Measurements from ENCODE around the gene BCAS3.

Gene BCAS3

DNA sequence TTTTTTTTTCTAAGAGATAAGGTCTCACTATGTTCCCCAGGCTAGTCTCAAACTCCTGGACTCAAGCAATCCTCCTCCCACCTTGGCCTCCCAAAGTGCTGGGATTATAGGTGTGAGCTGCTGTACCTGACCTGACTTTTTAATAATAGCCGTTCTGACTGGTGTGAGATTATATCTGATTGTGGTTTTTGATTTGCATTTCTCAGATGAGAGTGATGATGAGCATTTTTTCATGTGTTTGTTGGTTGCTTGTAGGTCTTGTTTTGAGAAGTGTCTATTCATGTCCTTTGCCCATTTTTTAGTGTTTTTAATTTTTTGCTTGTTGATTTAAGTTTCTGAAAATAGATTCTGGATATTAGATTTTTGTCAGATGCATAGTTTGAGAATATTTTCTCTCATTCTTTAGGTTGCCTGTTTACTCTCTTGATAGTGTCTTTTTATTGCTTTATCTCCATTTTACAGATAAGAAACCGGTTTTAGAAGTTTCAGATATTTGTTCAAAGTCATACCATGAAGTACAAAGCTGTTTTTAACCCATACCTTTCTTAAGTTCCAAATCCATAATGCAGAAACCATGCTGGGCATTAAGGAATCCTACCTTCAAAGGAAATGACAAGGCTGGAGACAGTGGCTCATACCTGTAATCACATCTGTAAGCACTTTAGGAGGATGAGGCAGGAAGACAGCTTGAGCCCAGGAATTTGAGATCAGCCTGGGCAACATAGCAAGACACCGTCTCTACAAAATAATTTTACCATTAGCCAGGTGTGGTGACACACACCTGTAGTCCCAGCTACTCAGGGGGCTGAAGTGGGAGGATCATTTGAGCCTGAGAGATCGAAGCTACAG is 553.5 kb downstream of the BCAS3 start:
- TF ChIP-seq BACH2 (CRISPR knock-in tag; IDR thresholded peaks at IDR 0.05; ENCODE audit: borderline replicate concordance) (no peak), ZNF8 (CRISPR knock-in tag; IDR thresholded peaks at IDR 0.05) (no peak), TCF4 (CRISPR knock-in tag; IDR thresholded peaks at IDR 0.05; ENCODE audit: borderline replicate concordance) (no peak), ZNF565 (CRISPR knock-in tag; conservative IDR thresholded peaks at IDR 0.05; ENCODE audit: low read depth) (no peak), CSDC2 (CRISPR knock-in tag; IDR thresholded peaks at IDR 0.05) (no peak), ZFP30 (CRISPR knock-in tag; IDR thresholded peaks at IDR 0.05) (no peak), ZNF70 (CRISPR knock-in tag; IDR thresholded peaks at IDR 0.05) (no peak), ISL1 (CRISPR knock-in tag; IDR thresholded peaks at IDR 0.05) (no peak), OSR1 (CRISPR knock-in tag; IDR thresholded peaks at IDR 0.05) (no peak), GLIS3 (CRISPR knock-in tag; IDR thresholded peaks at IDR 0.05) (no peak), POU6F1 (CRISPR knock-in tag; IDR thresholded peaks at IDR 0.05; ENCODE audit: borderline replicate concordance, low read depth) (no peak), TOX (CRISPR knock-in tag; IDR thresholded peaks at IDR 0.05; ENCODE audit: borderline replicate concordance) (no peak)
- no peak for ATAC-seq

DNA sequence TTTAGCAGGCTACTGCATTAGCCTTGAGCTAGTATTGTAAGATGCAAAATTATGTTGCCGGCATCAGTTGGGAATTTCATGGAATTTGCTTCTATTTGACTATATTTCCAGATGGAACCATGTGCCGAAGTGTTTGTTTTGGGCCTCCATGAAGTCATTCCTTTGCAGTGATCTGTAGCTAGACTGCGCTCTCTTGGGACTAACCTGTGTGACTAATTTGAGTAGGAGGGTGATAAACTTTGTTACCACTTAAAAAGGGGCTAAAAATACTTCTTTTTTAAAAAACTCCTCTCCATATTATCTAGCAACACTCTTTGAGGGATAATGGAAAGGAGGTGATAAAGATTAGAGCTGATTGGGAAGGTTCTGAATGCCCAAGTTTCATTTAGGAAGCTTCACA is 555.2 kb downstream of the BCAS3 start:
- ATAC-seq = no peak

GRCh38 chr17:61233991-61234750 is 556.5 kb downstream of the BCAS3 start:
- no peak for TF ChIP-seq PPARA (CRISPR knock-in tag; IDR thresholded peaks at IDR 0.05; ENCODE audit: borderline replicate concordance)
- ATAC-seq = no peak; the same call in 2 of the 3 replicates

More for the DNA sequence above, 555.2 kb downstream of the BCAS3 start:
- TF ChIP-seq CREB5 (CRISPR knock-in tag; IDR thresholded peaks at IDR 0.05; ENCODE audit: low read depth) (no peak), ISL1 (CRISPR knock-in tag; IDR thresholded peaks at IDR 0.05) (no peak), ZFP30 (CRISPR knock-in tag; IDR thresholded peaks at IDR 0.05) (no peak), TCF4 (CRISPR knock-in tag; IDR thresholded peaks at IDR 0.05; ENCODE audit: borderline replicate concordance) (no peak), RARB (CRISPR knock-in tag; IDR thresholded peaks at IDR 0.05) (no peak), ZNF565 (CRISPR knock-in tag; conservative IDR thresholded peaks at IDR 0.05; ENCODE audit: low read depth) (no peak), ZNF8 (CRISPR knock-in tag; IDR thresholded peaks at IDR 0.05) (no peak), CSDC2 (CRISPR knock-in tag; IDR thresholded peaks at IDR 0.05) (no peak), PPARA (CRISPR knock-in tag; IDR thresholded peaks at IDR 0.05; ENCODE audit: borderline replicate concordance) (no peak), GLIS3 (CRISPR knock-in tag; IDR thresholded peaks at IDR 0.05) (no peak), ZNF70 (CRISPR knock-in tag; IDR thresholded peaks at IDR 0.05) (no peak), ZFP3 (CRISPR knock-in tag; IDR thresholded peaks at IDR 0.05) (no peak)

- no peak for TF ChIP-seq PPARA (CRISPR knock-in tag; IDR thresholded peaks at IDR 0.05; ENCODE audit: borderline replicate concordance)
- TF ChIP-seq, protein P1, sequence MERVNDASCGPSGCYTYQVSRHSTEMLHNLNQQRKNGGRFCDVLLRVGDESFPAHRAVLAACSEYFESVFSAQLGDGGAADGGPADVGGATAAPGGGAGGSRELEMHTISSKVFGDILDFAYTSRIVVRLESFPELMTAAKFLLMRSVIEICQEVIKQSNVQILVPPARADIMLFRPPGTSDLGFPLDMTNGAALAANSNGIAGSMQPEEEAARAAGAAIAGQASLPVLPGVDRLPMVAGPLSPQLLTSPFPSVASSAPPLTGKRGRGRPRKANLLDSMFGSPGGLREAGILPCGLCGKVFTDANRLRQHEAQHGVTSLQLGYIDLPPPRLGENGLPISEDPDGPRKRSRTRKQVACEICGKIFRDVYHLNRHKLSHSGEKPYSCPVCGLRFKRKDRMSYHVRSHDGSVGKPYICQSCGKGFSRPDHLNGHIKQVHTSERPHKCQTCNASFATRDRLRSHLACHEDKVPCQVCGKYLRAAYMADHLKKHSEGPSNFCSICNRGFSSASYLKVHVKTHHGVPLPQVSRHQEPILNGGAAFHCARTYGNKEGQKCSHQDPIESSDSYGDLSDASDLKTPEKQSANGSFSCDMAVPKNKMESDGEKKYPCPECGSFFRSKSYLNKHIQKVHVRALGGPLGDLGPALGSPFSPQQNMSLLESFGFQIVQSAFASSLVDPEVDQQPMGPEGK (CRISPR knock-in tag; IDR thresholded peaks at IDR 0.05; ENCODE audit: borderline replicate concordance) = no peak
- TF ChIP-seq TCF4 (CRISPR knock-in tag; IDR thresholded peaks at IDR 0.05; ENCODE audit: borderline replicate concordance) = no peak
- no peak for TF ChIP-seq ZNF565 (CRISPR knock-in tag; conservative IDR thresholded peaks at IDR 0.05; ENCODE audit: low read depth)
- TF ChIP-seq ZFP3 (CRISPR knock-in tag; IDR thresholded peaks at IDR 0.05) = peak; percentile 18; the same call in 1 of the 2 replicates
- no peak; the same call in 2 of the 3 replicates for ATAC-seq
Measured at GRCh38 chr17:61235001-61235826, 557.6 kb downstream of the BCAS3 start.

- ATAC-seq = peak; percentile 69
- TF ChIP-seq, protein P2, sequence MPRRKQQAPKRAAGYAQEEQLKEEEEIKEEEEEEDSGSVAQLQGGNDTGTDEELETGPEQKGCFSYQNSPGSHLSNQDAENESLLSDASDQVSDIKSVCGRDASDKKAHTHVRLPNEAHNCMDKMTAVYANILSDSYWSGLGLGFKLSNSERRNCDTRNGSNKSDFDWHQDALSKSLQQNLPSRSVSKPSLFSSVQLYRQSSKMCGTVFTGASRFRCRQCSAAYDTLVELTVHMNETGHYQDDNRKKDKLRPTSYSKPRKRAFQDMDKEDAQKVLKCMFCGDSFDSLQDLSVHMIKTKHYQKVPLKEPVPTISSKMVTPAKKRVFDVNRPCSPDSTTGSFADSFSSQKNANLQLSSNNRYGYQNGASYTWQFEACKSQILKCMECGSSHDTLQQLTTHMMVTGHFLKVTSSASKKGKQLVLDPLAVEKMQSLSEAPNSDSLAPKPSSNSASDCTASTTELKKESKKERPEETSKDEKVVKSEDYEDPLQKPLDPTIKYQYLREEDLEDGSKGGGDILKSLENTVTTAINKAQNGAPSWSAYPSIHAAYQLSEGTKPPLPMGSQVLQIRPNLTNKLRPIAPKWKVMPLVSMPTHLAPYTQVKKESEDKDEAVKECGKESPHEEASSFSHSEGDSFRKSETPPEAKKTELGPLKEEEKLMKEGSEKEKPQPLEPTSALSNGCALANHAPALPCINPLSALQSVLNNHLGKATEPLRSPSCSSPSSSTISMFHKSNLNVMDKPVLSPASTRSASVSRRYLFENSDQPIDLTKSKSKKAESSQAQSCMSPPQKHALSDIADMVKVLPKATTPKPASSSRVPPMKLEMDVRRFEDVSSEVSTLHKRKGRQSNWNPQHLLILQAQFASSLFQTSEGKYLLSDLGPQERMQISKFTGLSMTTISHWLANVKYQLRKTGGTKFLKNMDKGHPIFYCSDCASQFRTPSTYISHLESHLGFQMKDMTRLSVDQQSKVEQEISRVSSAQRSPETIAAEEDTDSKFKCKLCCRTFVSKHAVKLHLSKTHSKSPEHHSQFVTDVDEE (CRISPR knock-in tag; IDR thresholded peaks at IDR 0.05) = peak; percentile 71; the same call in 1 of the 2 replicates
- TF ChIP-seq GLIS3 (CRISPR knock-in tag; IDR thresholded peaks at IDR 0.05) (0 out of 2 replicates have a peak, but pooled peaks have one; percentile 44), BACH2 (CRISPR knock-in tag; IDR thresholded peaks at IDR 0.05; ENCODE audit: borderline replicate concordance) (no peak)
- TF ChIP-seq, protein P3, sequence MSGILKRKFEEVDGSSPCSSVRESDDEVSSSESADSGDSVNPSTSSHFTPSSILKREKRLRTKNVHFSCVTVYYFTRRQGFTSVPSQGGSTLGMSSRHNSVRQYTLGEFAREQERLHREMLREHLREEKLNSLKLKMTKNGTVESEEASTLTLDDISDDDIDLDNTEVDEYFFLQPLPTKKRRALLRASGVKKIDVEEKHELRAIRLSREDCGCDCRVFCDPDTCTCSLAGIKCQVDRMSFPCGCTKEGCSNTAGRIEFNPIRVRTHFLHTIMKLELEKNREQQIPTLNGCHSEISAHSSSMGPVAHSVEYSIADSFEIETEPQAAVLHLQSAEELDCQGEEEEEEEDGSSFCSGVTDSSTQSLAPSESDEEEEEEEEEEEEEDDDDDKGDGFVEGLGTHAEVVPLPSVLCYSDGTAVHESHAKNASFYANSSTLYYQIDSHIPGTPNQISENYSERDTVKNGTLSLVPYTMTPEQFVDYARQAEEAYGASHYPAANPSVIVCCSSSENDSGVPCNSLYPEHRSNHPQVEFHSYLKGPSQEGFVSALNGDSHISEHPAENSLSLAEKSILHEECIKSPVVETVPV (CRISPR knock-in tag; IDR thresholded peaks at IDR 0.05) = no peak
Measured at GRCh38 chr17:61235827-61236197, 558.2 kb downstream of the BCAS3 start.
